OCI-LY3 (cell line): ENCODE measurements around the gene XAB2.

Experiments used
- H2AFZ ChIP-seq: fragments of 200-600, 300-600 bp; shearing (Covaris generic); 2 replicates; pipeline ENCODE4 v1.6.0; 2014; ENCODE audit warnings: antibody characterized with exemption, low read depth, low read length
- H3K27ac ChIP-seq: fragments of 200-600, 300-600 bp; sonication (generic); 2 replicates; pipeline ENCODE4 v1.5.1; 2014; ENCODE audit warnings: mild to moderate bottlenecking, low read length, moderate library complexity, mixed read lengths
- H3K27me3 ChIP-seq: fragments of 200-600, 300-600 bp; sonication (generic); 2 replicates; pipeline ENCODE4 v1.6.1; 2014; ENCODE audit warnings: low read depth, low read length, mixed read lengths
- H3K36me3 ChIP-seq: fragments of 200-600, 300-600 bp; sonication (generic); replicated peaks from 2 replicates; pipeline ENCODE3; 2014; ENCODE audit warnings: low read depth, low read length, mixed read lengths
- H3K4me1 ChIP-seq: fragments of 300-600, 200-600 bp; sonication (generic); 2 replicates; pipeline ENCODE4 v1.6.1; 2014; ENCODE audit warnings: low read length, mixed read lengths
- H3K4me2 ChIP-seq: fragments of 200-600, 300-600 bp; sonication (generic); 2 replicates; pipeline ENCODE4 v1.6.1; 2014; ENCODE audit warnings: low read length, mixed read lengths
- H3K4me3 ChIP-seq: fragments of 300-600, 200-600 bp; sonication (generic); 2 replicates; pipeline ENCODE4 v1.5.1; 2014; ENCODE audit warnings: antibody characterized with exemption, mild to moderate bottlenecking, low read length, moderate library complexity
- H3K79me2 ChIP-seq: fragments of 300-600, 200-600 bp; shearing (Covaris generic); 2 replicates; pipeline ENCODE4 v1.6.1; 2014; ENCODE audit warnings: mild to moderate bottlenecking, low read length, mixed read lengths
- H3K9ac ChIP-seq: fragments of 300-600, 200-600 bp; shearing (Covaris generic); 2 replicates; pipeline ENCODE4 v1.6.0; 2014; ENCODE audit warnings: mild to moderate bottlenecking, low read length, moderate library complexity
- H3K9me3 ChIP-seq: fragments of 200-600, 300-600 bp; shearing (Covaris generic); 2 replicates; pipeline ENCODE4 v1.6.1; 2014; ENCODE audit warnings: low read length, mixed read lengths; ENCODE audit not compliant: insufficient read depth
- H4K20me1 ChIP-seq: fragments of 200-600, 300-600 bp; sonication (generic); 2 replicates; pipeline ENCODE4 v1.6.1; 2016; ENCODE audit warnings: low read length, mixed read lengths; ENCODE audit not compliant: insufficient read depth
- EZH2phosphoT487 ChIP-seq: fragments of 200-600 bp; shearing (Covaris generic); IDR thresholded peaks from 2 replicates; pipeline ENCODE4 v1.6.1; 2018; ENCODE audit warnings: antibody characterized with exemption, mixed run types, low read depth
- TF ChIP-seq, protein P1 (sequence below): fragments of 200-600, 300-600 bp; sonication (generic); IDR thresholded peaks from 2 replicates; pipeline ENCODE4 v1.5.1; 2014; ENCODE audit warnings: antibody characterized with exemption, low read length, low read depth

Gene XAB2

DNA sequence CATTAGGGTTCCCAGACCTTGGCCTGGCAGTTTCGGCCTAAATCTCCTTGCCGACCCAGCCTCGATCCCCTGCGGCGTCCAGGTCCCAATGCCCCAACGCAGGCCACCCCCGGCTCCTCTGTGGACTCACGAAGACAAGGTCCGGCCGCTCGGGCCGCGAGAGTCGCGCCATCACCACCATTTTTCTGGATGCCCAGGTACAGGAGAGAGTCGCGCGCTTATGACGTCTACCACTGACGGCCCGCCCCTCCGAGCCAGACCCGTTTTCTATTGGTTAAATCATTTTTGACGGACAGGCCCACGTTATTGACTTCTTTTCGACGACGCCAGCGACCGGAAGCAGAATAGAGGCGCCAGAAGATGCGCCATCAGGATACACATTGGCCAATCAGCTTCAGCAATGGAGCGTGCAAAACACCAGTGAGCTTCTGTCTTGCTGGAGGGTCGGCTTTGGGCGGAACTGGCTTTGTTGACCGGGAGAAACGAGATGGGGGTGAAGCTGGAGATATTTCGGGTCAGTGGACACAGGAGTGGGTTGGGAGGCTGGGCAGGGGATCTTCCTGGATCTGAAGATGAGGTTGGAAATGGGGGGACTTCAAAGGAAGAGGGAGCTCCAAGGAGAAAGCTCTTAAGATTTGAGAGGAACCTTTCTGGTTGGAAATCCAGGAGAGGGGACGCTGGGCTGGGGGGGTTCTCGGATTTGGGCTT, at the start of gene XAB2, which contains the start of gene PET100:
XAB2 (minus strand) TSS at position 199 of the 708 bp plus-strand sequence; CDS start at position 181, 18 bp downstream.
PET100 (plus strand) TSS at position 447 of the 708 bp plus-strand sequence; CDS start at position 488, 41 bp downstream.
- Histone ChIP-seq H4K20me1 (0 out of 2 replicates have a peak, but pooled peaks cover 9% of the 10 kb centered on the region), H3K9ac (peak within 1 kb of the TSS; percentile 86), H3K4me2 (peak within 1 kb of the TSS; percentile 98), H3K27me3 (no peaks in the 10 kb centered on the region), H2AFZ (peak within 1 kb of the TSS; percentile 43; the same call in 1 of the 2 replicates), H3K4me1 (peaks cover 15% of the 10 kb centered on the region), H3K79me2 (peaks cover 60% of the 10 kb centered on the region), H3K9me3 (no peaks in the 10 kb centered on the region), H3K27ac (peak within 1 kb of the TSS; percentile 20), H3K4me3 (peak within 1 kb of the TSS; percentile 89), H3K36me3 (peaks cover 17% of the 10 kb centered on the region)
- no peak for TF ChIP-seq EZH2phosphoT487
- TF ChIP-seq, protein P1, sequence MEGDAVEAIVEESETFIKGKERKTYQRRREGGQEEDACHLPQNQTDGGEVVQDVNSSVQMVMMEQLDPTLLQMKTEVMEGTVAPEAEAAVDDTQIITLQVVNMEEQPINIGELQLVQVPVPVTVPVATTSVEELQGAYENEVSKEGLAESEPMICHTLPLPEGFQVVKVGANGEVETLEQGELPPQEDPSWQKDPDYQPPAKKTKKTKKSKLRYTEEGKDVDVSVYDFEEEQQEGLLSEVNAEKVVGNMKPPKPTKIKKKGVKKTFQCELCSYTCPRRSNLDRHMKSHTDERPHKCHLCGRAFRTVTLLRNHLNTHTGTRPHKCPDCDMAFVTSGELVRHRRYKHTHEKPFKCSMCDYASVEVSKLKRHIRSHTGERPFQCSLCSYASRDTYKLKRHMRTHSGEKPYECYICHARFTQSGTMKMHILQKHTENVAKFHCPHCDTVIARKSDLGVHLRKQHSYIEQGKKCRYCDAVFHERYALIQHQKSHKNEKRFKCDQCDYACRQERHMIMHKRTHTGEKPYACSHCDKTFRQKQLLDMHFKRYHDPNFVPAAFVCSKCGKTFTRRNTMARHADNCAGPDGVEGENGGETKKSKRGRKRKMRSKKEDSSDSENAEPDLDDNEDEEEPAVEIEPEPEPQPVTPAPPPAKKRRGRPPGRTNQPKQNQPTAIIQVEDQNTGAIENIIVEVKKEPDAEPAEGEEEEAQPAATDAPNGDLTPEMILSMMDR, result no peak

DNA sequence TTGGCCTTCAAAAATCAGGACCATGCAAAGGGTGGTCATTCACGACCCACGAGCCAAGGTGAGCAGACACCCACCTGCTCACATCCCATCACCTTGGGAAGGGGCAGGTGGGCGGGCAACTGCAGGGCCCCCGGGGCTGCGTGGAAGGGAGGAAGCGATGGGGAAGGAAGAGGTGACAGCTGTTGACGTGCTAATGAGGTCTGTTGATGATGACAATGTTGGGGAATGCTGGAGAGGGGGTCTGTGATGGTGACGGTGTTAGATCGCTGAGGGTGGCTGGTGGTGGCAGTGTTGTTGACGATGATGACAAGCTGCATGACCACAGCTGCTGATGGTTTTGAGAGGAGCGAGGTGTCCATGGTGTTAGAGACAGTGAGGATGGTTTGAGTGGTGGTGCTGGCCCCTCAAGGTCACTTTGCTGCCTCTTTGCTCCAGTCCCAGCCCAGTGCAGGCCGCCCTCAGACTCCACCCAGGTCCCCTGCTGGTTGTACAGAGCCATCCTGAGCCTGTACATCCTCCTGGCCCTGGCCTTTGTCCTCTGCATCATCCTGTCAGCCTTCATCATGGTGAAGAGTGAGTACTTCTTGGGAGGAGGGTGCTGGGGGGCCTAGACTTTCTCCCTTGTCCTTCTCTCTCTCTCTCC, 48.4 kb upstream of the XAB2 start:
- Histone ChIP-seq H3K4me1 (peaks cover 25% of the 10 kb centered on the region), H4K20me1 (no peaks in the 10 kb centered on the region), H3K27ac (no peak overlapping the region), H3K36me3 (peaks cover 9% of the 10 kb centered on the region), H3K27me3 (peaks cover 41% of the 10 kb centered on the region), H3K79me2 (peaks cover 15% of the 10 kb centered on the region), H3K9me3 (no peaks in the 10 kb centered on the region), H3K9ac (no peak overlapping the region), H2AFZ (no peak overlapping the region), H3K4me3 (no peak overlapping the region), H3K4me2 (no peak overlapping the region)
- no peak for TF ChIP-seq EZH2phosphoT487
- TF ChIP-seq, protein P1, result no peak

DNA sequence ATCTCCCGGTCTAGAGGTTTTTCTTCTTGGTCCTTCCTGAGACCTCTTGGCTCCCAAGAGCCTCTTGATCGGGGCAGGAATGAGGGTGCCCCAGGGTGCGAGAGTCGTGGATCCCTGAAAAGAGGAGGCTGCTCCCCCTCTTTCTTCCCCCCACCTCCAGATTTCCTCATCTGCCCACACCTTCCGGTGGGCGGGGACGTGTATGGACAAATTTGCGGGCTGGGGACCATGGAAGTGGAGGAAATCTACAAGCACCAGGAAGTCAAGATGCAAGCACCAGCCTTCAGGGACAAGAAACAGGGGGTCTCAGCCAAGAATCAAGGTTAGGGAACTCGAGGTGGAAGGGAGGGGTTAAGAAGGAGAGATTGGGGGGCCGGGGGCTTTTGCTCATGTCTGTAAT, 47.5 kb upstream of the XAB2 start, which contains the start of gene MCEMP1:
MCEMP1 (plus strand) TSS at position 237 of the 400 bp plus-strand sequence; CDS start at position 268, 31 bp downstream.
- Histone ChIP-seq H3K36me3 (no peaks in the 10 kb centered on the region), H3K27ac (no peak within 1 kb of the TSS), H3K4me2 (no peak within 1 kb of the TSS), H2AFZ (no peak within 1 kb of the TSS), H3K4me3 (no peak within 1 kb of the TSS), H3K9ac (no peak within 1 kb of the TSS), H4K20me1 (no peaks in the 10 kb centered on the region), H3K4me1 (peaks cover 23% of the 10 kb centered on the region), H3K27me3 (peaks cover 45% of the 10 kb centered on the region), H3K9me3 (no peaks in the 10 kb centered on the region), H3K79me2 (peaks cover 11% of the 10 kb centered on the region)
- TF ChIP-seq, protein P1, result no peak
- TF ChIP-seq EZH2phosphoT487, result no peak

DNA sequence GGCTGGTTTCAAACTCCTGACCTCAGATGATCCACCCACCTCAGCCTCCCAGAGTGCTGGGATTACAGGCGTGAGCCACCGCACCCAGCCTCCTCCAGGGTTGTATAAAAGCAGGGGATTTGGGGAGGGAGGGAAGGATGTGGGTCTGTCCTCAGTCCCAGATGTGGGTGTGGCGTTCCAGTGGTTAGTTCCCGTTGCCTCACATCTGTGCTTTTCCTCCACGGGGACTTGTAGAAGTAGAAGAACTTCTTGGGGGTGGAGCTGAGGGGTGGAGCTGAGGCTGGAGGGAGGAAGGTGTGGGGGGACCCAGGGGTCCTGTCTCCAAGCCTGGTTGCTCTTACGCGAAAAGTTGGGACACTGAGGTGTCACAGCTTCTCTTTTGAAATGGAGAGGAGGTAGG, 47.0 kb upstream of the XAB2 start:
- Histone ChIP-seq H3K9ac (no peak overlapping the region), H3K4me1 (peaks cover 19% of the 10 kb centered on the region), H3K27me3 (peaks cover 45% of the 10 kb centered on the region), H2AFZ (no peak overlapping the region), H3K27ac (no peak overlapping the region), H3K36me3 (no peaks in the 10 kb centered on the region), H3K79me2 (peaks cover 6% of the 10 kb centered on the region), H3K9me3 (no peaks in the 10 kb centered on the region), H3K4me3 (no peak overlapping the region), H3K4me2 (no peak overlapping the region), H4K20me1 (no peaks in the 10 kb centered on the region)
- TF ChIP-seq, protein P1, result no peak
- no peak for TF ChIP-seq EZH2phosphoT487
